ENCODE measurements around the gene UBE2H.
A peak's percentile ranks its signal among the peaks of the same experiment; 100 is the strongest.

The UBE2H gene

GRCh38 chr7:129946282-129946681, 6.5 kb downstream of the UBE2H start:
- no peaks in the 10 kb centered on the region for H3K27me3 Mint-ChIP-seq
- CTCF ChIA-PET = no interaction called here
- H3K36me3 Mint-ChIP-seq = peaks cover 20% of the 10 kb centered on the region
- H3K27ac Mint-ChIP-seq = no peak overlapping the region
- DNase-seq = no peak
- no peak overlapping the region for H3K4me3 Mint-ChIP-seq
- H3K4me1 Mint-ChIP-seq = peaks cover 14% of the 10 kb centered on the region
- H3K9me3 Mint-ChIP-seq = no peaks in the 10 kb centered on the region

GRCh38 chr7:129943352-129943751, 9.4 kb downstream of the UBE2H start:
- no peaks in the 10 kb centered on the region for H3K27me3 Mint-ChIP-seq
- H3K9me3 Mint-ChIP-seq = no peaks in the 10 kb centered on the region
- peaks cover 27% of the 10 kb centered on the region for H3K36me3 Mint-ChIP-seq
- peaks cover 14% of the 10 kb centered on the region for H3K4me1 Mint-ChIP-seq
- CTCF ChIA-PET = no interaction called here
- H3K4me3 Mint-ChIP-seq = no peak overlapping the region
- no peak overlapping the region for H3K27ac Mint-ChIP-seq
- DNase-seq = no peak

DNA sequence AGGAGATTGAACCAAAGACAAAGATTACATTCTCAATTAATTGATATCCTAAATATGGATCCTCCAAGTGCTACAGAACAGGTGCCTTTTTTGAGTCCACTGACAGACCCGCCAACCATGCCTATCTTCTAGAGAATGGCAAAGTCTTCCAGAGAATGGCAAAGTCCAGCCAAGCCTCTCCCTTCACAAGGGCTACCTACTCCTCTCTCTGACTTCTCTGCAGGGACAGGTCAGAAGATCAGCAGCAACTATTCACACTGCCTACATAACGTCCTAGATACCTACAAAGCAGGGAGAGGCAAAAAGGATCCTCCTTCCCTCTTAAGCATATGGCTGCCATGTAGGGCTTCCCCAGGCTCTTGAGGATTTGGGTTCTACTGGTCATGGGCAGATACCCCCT, 12.4 kb downstream of the UBE2H start:
- no peak overlapping the region for H3K27ac Mint-ChIP-seq
- CTCF ChIA-PET = no interaction called here
- no peak for DNase-seq
- peaks cover 21% of the 10 kb centered on the region for H3K36me3 Mint-ChIP-seq
- no peaks in the 10 kb centered on the region for H3K27me3 Mint-ChIP-seq
- peaks cover 2% of the 10 kb centered on the region for H3K4me1 Mint-ChIP-seq
- no peak overlapping the region for H3K4me3 Mint-ChIP-seq
- H3K9me3 Mint-ChIP-seq = no peaks in the 10 kb centered on the region

GRCh38 chr7:129939881-129940280, 12.9 kb downstream of the UBE2H start:
- Mint-ChIP-seq H3K27ac (no peak overlapping the region), H3K36me3 (peaks cover 17% of the 10 kb centered on the region), H3K4me1 (no peaks in the 10 kb centered on the region), H3K27me3 (no peaks in the 10 kb centered on the region), H3K4me3 (no peak overlapping the region), H3K9me3 (no peaks in the 10 kb centered on the region)
- no peak for DNase-seq
- CTCF ChIA-PET = no interaction called here

DNA sequence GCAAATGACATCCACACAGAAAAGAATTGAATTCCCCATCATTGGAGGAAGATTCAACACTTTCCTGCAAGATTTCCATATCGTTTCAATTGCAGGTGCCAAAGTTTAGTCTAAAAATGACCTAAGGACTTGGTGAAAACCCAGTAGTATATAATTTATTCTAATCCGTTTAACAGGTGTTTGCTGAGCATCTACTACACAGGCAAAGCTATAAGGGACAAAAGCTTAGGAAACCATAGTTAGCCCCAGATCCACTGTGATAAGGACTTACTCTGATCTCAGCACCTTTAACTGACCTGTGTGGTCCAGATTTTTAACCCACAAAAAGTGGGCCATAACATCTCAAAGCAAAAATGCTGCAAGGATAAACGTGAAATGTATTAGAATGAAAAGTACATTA, 19.1 kb downstream of the UBE2H start:
- DNase-seq = no peak
- Mint-ChIP-seq H3K27me3 (no peaks in the 10 kb centered on the region), H3K27ac (no peak overlapping the region), H3K4me1 (no peaks in the 10 kb centered on the region), H3K36me3 (peaks cover 6% of the 10 kb centered on the region), H3K4me3 (no peak overlapping the region), H3K9me3 (no peaks in the 10 kb centered on the region)
- CTCF ChIA-PET = no interaction called here

GRCh38 chr7:129926618-129927017, 26.1 kb downstream of the UBE2H start:
- Mint-ChIP-seq H3K9me3 (no peaks in the 10 kb centered on the region), H3K4me3 (no peak overlapping the region), H3K27me3 (no peaks in the 10 kb centered on the region), H3K27ac (peak overlapping the region; percentile 38), H3K36me3 (peaks cover 12% of the 10 kb centered on the region), H3K4me1 (peaks cover 9% of the 10 kb centered on the region)
- CTCF ChIA-PET = no interaction called here
- DNase-seq = no peak

- Mint-ChIP-seq H3K9me3 (no peaks in the 10 kb centered on the region), H3K4me3 (no peak overlapping the region), H3K36me3 (peaks cover 15% of the 10 kb centered on the region), H3K4me1 (peaks cover 9% of the 10 kb centered on the region), H3K27me3 (no peaks in the 10 kb centered on the region), H3K27ac (no peak overlapping the region)
- CTCF ChIA-PET = no interaction called here
- DNase-seq = no peak
Observed at GRCh38 chr7:129925416-129926002, 27.3 kb downstream of the UBE2H start.

GRCh38 chr7:129924602-129925001, 28.2 kb downstream of the UBE2H start:
- Mint-ChIP-seq H3K4me1 (peaks cover 9% of the 10 kb centered on the region), H3K27ac (no peak overlapping the region), H3K9me3 (no peaks in the 10 kb centered on the region), H3K36me3 (peaks cover 16% of the 10 kb centered on the region), H3K27me3 (no peaks in the 10 kb centered on the region), H3K4me3 (no peak overlapping the region)
- DNase-seq = no peak
- CTCF ChIA-PET = no interaction called here

- Mint-ChIP-seq H3K4me1 (peaks cover 9% of the 10 kb centered on the region), H3K27me3 (no peaks in the 10 kb centered on the region), H3K36me3 (peaks cover 18% of the 10 kb centered on the region), H3K9me3 (no peaks in the 10 kb centered on the region), H3K4me3 (no peak overlapping the region), H3K27ac (no peak overlapping the region)
- CTCF ChIA-PET = no interaction called here
- DNase-seq = no peak
Observed at GRCh38 chr7:129923709-129924108, 29.1 kb downstream of the UBE2H start.

- Mint-ChIP-seq H3K27me3 (no peaks in the 10 kb centered on the region), H3K4me1 (peaks cover 34% of the 10 kb centered on the region), H3K27ac (no peak overlapping the region), H3K9me3 (no peaks in the 10 kb centered on the region), H3K4me3 (no peak overlapping the region), H3K36me3 (peaks cover 22% of the 10 kb centered on the region)
- CTCF ChIA-PET = no interaction called here
- no peak for DNase-seq
Observed at GRCh38 chr7:129919492-129919891, 33.3 kb downstream of the UBE2H start.

GRCh38 chr7:129918922-129919321, 33.8 kb downstream of the UBE2H start:
- Mint-ChIP-seq H3K27ac (no peak overlapping the region), H3K27me3 (no peaks in the 10 kb centered on the region), H3K36me3 (peaks cover 23% of the 10 kb centered on the region), H3K4me3 (no peak overlapping the region), H3K9me3 (no peaks in the 10 kb centered on the region), H3K4me1 (peaks cover 32% of the 10 kb centered on the region)
- CTCF ChIA-PET = no interaction called here
- DNase-seq = no peak

GRCh38 chr7:129917934-129918333, 34.8 kb downstream of the UBE2H start:
- H3K4me1 Mint-ChIP-seq = peaks cover 26% of the 10 kb centered on the region
- H3K9me3 Mint-ChIP-seq = no peaks in the 10 kb centered on the region
- no peaks in the 10 kb centered on the region for H3K27me3 Mint-ChIP-seq
- H3K36me3 Mint-ChIP-seq = peaks cover 26% of the 10 kb centered on the region
- CTCF ChIA-PET = interaction anchor here (0.6 kb wide), 1 partner anchor 320 kb away, joined by 3 read pairs; no protein-coding TSS in a partner anchor
- no peak overlapping the region for H3K4me3 Mint-ChIP-seq
- no peak for DNase-seq
- no peak overlapping the region for H3K27ac Mint-ChIP-seq

- peak overlapping the region; percentile 56 for H3K27ac Mint-ChIP-seq
- H3K4me1 Mint-ChIP-seq = peaks cover 26% of the 10 kb centered on the region
- H3K36me3 Mint-ChIP-seq = peaks cover 36% of the 10 kb centered on the region
- no peaks in the 10 kb centered on the region for H3K27me3 Mint-ChIP-seq
- CTCF ChIA-PET = no interaction called here
- no peaks in the 10 kb centered on the region for H3K9me3 Mint-ChIP-seq
- DNase-seq = no peak
- H3K4me3 Mint-ChIP-seq = no peak overlapping the region
Observed at GRCh38 chr7:129914536-129915272, 38.1 kb downstream of the UBE2H start.

DNA sequence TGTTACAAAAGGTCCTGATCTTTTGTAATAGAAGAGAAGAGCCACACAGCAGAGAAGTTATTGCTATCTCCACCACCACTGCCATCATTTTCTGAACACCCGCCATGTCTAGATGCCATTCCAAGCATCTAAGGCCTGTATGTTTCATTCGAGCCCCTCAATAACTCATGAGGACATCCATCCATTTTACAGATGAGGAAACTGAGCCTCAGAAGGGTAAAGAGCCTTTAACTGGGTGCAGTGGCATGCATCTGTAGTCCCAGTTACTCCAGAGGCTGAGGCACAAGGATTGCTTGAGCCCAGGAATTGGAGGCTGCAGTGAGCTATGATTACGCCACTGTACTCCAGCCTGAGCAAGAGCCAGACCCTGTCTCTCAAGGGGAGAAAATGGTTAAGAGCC, 39.3 kb downstream of the UBE2H start:
- Mint-ChIP-seq H3K4me3 (no peak overlapping the region), H3K9me3 (no peaks in the 10 kb centered on the region), H3K27me3 (no peaks in the 10 kb centered on the region), H3K4me1 (peaks cover 26% of the 10 kb centered on the region), H3K27ac (no peak overlapping the region), H3K36me3 (peaks cover 40% of the 10 kb centered on the region)
- CTCF ChIA-PET = no interaction called here
- DNase-seq = no peak

- H3K9me3 Mint-ChIP-seq = peaks cover 9% of the 10 kb centered on the region
- H3K4me3 Mint-ChIP-seq = no peak overlapping the region
- H3K36me3 Mint-ChIP-seq = peaks cover 48% of the 10 kb centered on the region
- H3K27ac Mint-ChIP-seq = no peak overlapping the region
- CTCF ChIA-PET = no interaction called here
- DNase-seq = no peak
- peaks cover 38% of the 10 kb centered on the region for H3K4me1 Mint-ChIP-seq
- no peaks in the 10 kb centered on the region for H3K27me3 Mint-ChIP-seq
Observed at GRCh38 chr7:129911790-129912189, 41.0 kb downstream of the UBE2H start.
